GM18951 (cell line): Measurements from ENCODE around the gene SKAP2.

ENCODE experiments used
- POLR2A ChIP-seq: IDR thresholded peaks from 4 replicates; pipeline ENCODE4 v1.6.1; 2011; ENCODE audit warnings: mild to moderate bottlenecking; ENCODE audit not compliant: insufficient read length, insufficient read depth; ENCODE audit errors: extremely low read depth
- in situ Hi-C: fragments of 300-500 bp; cut with MboI; formaldehyde crosslinking; loops from one replicate; pipeline ENCODE4 v1.12.0; 2022; ENCODE audit warnings: low sequenced_read_pairs, mixed read lengths, inconsistent platforms; ENCODE audit not compliant: unreplicated experiment

SKAP2 gene

DNA sequence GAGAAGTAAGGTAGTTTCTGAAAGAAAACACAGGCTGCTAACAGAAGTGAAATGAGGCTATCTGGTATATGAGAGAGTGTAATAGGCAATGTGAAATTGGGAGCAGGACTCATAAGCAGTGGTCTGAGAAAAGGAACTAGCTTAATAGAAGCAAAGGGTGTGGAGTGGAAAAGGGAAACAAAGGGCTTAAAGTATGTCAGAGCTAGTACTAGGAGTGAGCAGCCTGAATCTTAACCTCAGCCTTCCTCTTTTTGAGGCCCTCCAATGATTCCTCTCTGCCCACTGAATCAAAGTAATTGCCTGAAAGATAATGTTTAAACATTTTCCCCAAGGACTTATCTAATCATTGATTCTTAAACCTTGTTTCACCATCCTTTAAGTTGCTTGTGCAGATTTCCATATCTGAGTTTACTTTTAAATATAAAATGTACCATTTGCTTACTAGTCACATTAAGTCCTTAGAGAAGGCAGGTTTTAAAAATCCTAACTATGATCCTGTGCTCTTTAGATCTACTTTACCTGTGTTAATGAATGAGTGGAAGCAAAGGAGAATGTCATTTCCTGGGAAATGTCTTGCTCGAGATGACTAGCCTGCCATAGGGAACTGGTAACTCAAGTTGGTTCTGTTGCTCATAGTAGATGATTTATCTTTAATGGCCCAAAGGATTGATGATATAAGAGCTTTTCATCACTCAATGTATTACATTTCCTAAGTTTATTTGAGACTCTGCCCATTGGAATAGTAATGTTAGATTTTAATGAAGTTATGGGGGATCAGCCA is 155.0 kb downstream of the SKAP2 start:
- in situ Hi-C loops: no loop called here
- TF ChIP-seq POLR2A: no peak

DNA sequence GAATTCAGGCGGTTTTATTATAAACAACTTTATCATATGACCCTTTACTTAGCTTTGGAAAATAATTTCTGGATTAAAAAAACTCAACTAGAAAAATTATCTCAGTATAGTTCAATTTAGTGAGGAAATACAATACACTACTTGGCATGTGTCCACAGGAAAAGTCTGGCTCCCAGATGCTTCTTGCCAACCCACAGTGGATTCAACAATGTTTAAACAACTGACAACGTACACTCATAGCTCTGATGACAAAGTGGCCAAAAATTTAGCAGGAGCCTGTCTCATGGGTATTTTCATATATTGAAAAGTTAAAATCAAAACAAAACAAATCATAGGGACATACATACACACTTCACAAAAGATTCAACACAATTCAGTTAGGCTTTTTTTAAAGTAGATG is 158.8 kb downstream of the SKAP2 start:
- in situ Hi-C loops: no loop called here
- TF ChIP-seq POLR2A: no peak

DNA sequence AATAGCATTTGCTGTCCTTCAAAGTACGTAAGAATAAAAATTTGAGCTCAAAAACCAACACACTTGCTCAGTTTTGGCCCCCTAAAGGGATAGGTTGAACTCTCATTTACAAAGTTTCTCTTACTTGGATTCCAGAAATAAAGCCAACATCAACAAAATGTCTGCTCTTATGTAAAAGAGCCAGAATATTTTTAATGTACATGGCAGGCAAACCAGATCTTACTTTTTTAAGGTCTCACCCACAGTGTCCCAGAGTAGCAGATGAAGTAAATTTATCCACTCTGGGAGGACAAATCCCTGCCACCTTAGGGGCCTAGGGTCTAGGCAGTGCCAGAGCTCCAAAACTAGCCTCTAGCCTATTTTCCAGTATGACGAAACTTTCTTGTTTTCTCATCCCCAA is 159.6 kb downstream of the SKAP2 start:
- in situ Hi-C loops: no loop called here
- TF ChIP-seq POLR2A: no peak

DNA sequence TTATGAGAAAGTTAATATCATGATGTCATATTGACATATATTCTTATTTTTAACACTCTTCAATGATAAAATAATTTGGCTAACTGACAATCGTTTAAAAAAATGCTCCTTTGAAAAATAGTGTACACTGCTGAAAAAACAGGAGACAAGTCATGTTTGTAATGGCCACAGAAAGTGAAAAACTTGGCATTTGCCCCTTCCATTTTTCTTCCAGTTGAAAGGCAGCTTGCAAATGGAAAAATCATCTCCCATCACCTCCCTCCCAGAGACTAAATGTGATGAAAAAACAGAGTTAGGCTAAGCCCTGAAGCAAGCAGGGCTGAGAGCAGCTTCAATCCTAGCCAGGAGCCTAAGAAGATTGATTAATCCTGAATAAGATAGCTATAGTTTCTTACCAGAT is 160.4 kb downstream of the SKAP2 start:
- in situ Hi-C loops: no loop called here
- TF ChIP-seq POLR2A: no peak

DNA sequence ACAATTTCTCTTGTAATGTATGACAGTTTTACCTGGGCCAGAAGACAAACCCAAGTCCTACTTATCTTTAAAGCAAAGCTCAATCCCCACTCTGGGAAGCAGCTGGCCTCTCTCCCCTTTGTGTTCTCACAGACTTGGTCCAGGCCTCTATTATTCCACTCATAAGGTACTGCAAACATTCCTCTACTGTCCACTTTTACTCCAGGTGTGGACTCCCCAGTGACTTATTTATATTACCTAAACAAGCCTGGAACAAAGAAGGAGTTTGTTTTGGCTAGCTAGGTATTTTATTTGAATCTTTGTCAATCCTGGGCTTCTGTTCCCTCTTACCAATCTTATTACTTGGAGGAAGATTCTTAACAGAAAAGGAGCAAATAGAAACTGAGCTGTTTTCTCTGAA is 163.5 kb downstream of the SKAP2 start:
- in situ Hi-C loops: no loop called here
- no peak for TF ChIP-seq POLR2A

DNA sequence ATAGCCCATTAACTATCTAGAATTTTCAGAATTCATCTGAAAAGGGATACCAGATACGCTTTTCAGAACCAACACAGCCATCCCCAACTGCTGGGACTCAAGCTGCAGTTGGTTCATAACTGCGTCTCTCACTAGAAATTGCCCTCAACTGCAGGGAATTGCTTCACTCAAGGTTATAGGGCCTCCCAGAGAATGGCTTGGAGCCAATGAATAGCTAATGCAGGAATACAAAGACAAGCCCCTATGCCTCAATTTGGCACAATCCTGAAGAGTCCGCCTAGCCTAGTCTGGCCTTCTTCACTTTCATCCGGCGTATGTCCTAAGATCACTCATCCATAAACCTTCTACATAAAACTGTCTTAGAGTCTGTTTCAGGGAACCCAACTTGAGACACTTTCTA is 164.0 kb downstream of the SKAP2 start:
- in situ Hi-C loops: no loop called here
- TF ChIP-seq POLR2A: no peak

DNA sequence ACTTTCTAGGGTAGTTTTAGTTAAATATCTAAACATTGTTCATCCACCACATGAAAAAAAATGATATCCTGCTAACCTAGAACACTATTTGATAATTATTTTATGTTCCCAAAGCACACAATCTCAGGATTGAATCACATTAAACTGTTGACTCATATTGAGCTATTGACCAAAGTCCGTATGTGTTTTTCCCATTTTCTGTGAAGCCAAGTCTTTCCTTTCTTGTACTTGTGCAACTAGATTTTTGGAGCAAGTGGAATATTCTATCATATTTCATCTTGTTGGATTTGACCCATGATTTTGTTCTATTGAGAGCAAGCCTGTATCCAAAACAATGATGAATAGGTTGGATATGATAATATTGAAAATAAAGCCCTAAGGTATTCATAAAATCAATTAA is 164.6 kb downstream of the SKAP2 start:
- in situ Hi-C loops: no loop called here
- no peak for TF ChIP-seq POLR2A

DNA sequence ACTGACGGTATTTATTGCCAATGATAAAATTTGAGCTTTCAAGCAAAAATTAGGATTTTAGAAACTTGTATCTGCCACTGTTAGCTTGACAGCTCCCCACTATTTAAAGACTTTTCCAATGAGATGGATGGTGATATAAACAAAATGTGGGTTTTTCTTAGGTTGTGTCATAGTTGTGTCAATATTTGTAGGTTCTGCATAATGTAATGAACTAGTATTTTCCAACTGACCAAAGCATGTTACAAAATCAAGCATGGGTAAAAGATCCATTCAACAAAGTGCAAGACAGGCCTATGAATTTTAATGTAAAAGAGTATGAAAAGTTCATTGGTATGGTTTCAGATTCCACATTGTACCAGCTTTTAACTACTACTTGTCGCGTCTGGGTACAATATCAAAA is 165.6 kb downstream of the SKAP2 start:
- in situ Hi-C loops: no loop called here
- TF ChIP-seq POLR2A: no peak

DNA sequence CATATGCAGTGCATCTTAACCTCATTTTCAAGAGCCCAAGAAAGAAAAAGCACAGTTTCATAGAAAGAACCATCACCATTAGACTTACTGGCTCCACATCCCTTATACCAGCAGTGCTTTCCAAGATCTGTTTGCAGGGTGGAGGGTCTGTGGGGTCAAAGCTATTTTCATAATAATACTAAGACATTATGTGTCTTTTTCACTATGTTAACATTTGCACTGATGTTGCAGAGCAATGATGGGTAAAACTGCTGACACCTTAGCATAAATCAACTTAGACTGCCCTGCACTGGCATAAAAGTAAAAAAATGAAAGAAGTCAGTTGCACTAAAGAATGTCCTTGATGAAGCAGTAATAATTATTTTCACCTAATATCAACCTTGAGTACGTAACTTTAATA is 166.2 kb downstream of the SKAP2 start:
- in situ Hi-C loops: no loop called here
- no peak for TF ChIP-seq POLR2A

DNA sequence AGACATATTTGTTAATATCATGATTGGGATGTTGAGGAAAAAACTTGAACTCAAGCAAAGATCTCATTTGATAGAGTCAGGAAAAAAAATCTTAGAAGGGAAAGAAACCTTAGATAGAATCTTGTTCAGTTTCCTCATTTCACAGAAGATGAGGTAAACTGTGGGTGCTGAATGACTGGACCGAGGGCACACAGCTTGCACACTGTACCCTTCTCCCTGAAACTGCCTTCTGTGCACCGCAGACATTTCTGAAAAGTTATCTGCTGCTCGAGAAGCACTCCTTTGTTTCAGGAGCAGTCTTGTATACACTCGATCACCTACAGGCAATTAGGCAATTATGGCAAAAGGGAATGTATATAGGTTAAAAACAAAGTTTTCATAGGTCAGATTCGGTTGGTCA is 167.4 kb downstream of the SKAP2 start:
- in situ Hi-C loops: no loop called here
- no peak for TF ChIP-seq POLR2A

DNA sequence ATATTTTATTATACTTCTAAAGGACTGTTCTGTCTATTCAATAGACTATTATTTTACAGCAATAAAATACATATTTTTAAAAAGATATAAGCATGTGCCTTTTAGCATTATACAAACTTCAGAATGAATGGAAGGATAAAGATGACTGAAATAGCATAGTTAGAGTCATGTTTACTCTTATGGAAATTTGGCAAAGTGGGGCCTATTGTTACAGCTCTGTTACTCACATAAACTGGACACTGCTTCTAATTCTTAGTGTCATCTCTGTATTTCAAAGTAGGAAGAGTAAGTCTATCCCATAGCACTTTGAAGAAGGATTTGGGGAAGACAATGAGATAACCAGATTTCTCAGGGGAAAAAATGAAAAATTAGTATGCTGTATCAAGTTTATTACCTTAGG is 168.2 kb downstream of the SKAP2 start:
- TF ChIP-seq POLR2A: no peak
- in situ Hi-C loops: no loop called here

DNA sequence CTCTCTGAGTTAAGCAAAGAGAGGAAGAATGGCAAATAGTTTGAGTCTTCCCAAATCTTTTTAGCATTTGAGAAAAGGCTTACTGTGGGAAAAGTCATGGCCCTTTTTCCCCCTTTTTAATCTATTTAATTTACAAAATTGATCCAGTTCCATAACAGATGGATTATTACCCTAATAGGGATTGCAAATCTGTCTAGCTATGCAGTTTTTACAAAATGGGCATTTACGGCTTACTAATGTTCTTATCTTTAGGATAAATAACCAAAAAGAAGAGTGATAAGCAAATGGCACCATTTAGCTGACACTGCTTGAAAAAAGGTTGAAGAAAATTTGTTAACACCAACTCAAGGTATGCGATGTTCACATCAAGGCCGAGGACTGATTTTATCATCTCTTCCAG is 169.7 kb downstream of the SKAP2 start:
- in situ Hi-C loops: no loop called here
- TF ChIP-seq POLR2A: no peak

DNA sequence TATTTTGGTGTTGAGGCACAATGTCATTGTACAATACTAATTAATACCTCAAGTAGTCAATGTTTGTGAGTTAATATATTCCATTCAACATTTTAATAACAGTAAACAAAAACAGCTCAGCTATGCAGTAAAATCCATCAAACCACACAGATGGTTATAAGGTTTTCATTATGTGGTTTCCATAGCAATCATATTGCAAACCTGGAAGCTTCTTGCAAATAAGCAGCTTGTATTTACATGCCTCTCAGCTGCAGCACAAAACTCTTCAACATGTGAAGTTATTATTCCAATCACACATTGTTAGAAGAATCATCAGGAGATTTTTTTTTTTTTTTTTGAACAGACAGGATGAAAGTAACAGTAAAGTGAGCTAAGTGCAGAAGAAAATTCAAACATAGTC is 170.2 kb downstream of the SKAP2 start:
- no peak for TF ChIP-seq POLR2A

DNA sequence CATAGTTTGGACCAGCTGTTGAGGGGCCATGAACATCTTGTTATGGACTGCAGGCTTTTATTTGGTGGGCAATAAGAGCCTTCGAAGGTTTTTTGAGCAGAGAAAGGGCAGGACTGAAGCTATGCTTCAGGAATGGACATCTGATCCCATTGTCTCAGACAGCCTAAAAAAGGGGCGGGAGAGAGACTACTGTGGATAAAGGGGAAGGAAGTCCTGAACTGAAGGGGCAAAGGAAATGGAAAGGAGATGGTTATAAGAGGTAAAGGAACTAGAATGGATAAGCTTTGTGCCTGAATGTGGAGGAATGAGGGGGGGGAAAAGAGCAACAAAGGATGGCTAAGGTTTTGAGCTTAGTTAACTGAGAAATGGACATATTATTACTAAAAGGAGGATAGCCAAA is 172.5 kb downstream of the SKAP2 start:
- TF ChIP-seq POLR2A: no peak
- in situ Hi-C loops: no loop called here

More for the DNA sequence above, 170.2 kb downstream of the SKAP2 start:
- in situ Hi-C loops: no loop called here

DNA sequence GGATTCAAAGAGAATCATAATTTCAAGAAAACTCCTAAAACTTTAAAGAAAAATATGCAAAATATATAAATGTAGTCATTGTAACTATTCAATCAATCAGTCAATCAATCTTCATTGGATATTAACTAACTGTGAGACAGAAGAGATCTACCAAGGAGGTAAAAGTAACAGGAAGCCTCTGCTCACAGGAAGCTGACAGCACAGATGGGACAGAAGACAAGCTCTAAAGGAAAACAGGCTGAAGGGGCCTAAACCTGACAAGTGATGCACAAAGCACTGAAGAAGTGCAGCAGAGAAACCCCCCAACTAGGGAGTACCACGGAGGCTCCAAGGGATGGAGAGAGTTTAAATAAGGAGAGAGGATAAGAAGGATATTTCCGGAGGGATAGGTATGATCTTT is 173.0 kb downstream of the SKAP2 start:
- in situ Hi-C loops: no loop called here
- no peak for TF ChIP-seq POLR2A

DNA sequence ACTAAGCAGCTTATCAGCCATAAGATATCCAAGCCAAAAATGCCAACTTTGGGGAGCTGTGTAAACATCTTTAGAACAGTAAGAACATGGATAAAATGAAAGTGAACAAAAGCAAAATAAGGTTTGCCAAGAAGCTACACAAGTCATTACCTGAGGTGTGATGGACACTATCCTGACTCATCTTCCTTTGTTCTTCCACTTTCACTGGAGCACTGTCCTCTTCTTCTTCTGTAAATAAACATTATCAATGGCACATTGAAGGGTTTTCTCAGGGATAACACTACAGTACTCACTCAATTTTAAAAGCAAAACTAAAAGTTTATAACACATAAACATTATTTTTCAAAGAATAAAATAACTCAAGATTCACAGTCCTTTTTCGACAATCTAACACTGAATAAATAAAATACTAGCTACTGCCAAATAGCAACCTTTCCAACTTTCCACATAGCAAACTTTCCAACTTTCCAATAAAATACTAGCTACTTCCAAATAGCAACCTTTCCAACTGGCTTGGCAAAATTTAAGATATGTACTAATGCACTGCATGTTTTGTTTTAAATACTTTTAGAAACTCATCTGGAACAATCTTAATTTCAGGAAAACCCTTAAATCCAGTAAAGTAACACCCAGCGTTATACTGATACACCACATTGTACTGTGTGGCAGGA is 174.1 kb downstream of the SKAP2 start:
- no peak for TF ChIP-seq POLR2A
- in situ Hi-C loops: no loop called here
